Endothelial cell of umbilical vein (primary cell): ENCODE data around the gene FGF9. TPM values are rescaled to one million over a fixed set of nuclear protein-coding genes. Genes with fewer than 3 reads are reported as not detected.

Experiments used
- BruUV-seq: library from RNA; stranded (reverse); fragments of 400-500 nt; replicated peaks from 2 replicates; lab custom pipeline; 2021; lab: Mats Ljungman, UMichigan
- CTCF ChIA-PET: fragments of 300-600, 350-600 bp; sonication (Branson Sonifier 250); formaldehyde crosslinking; loops from one replicate; lab custom pipeline; 2021; ENCODE audit warnings: antibody characterized with exemption, inconsistent platforms; lab: Charles Lee
- POLR2A ChIA-PET: fragments of 300-600, 350-600 bp; sonication (Branson Sonifier 250); formaldehyde crosslinking; loops from one replicate; lab custom pipeline; 2021; ENCODE audit warnings: antibody characterized with exemption, inconsistent platforms; lab: Charles Lee
- DNase-seq: peaks from one replicate; pipeline ENCODE4 v3.0.0-alpha.2; 2011; ENCODE audit warnings: low read depth, low spot score
- FAIRE-seq: peaks from 2 replicates; lab custom pipeline; 2011; peaks lifted over from hg19 to GRCh38; lab: Jason Lieb, UNC
- H2AFZ ChIP-seq: 2 replicates; pipeline ENCODE4 v1.6.0; 2012; ENCODE audit warnings: low read depth, low read length, control low read depth, inconsistent platforms
- H3K27ac ChIP-seq: 2 replicates; pipeline ENCODE4 v1.5.1; 2011; ENCODE audit warnings: low read depth, mild to moderate bottlenecking, control low read depth, low read length, moderate library complexity; ENCODE audit not compliant: insufficient read depth
- H3K27me3 ChIP-seq, 2 experiments: 2 replicates each; pipeline versions ENCODE4 v1.6.0 to v1.6.1; 2011; ENCODE audit warnings: low read length in 2 of 2, mixed read lengths in 1 of 2; ENCODE audit not compliant: control insufficient read depth in 2 of 2, insufficient read depth in 2 of 2
- H3K36me3 ChIP-seq, 2 experiments: 2 replicates in 1 of 2; 3 replicates in 1 of 2; pipeline ENCODE4 v1.5.1; 2011; ENCODE audit warnings: low read length in 2 of 2, mild to moderate bottlenecking in 1 of 2, moderate library complexity in 1 of 2; ENCODE audit not compliant: control insufficient read depth in 2 of 2, insufficient read depth in 2 of 2; ENCODE audit errors: extremely low read depth in 1 of 2
- H3K4me1 ChIP-seq: 3 replicates; pipeline ENCODE4 v1.5.1; 2011; ENCODE audit warnings: mild to moderate bottlenecking, low read length; ENCODE audit not compliant: control insufficient read depth, insufficient read depth; ENCODE audit errors: extremely low read depth
- H3K4me2 ChIP-seq: 2 replicates; pipeline ENCODE4 v1.6.1; 2011; ENCODE audit warnings: low read length, control low read depth, mixed read lengths; ENCODE audit not compliant: insufficient read depth
- H3K4me3 ChIP-seq, 3 experiments: fragments of 200-600 bp in 1 of 3; sonication (generic), shearing (Covaris generic) in 1 of 3; replicated peaks in 1 of 3; 2 replicates each; pipeline ENCODE4 v1.5.1; 2011 to 2016; ENCODE audit warnings: control low read depth in 3 of 3, low read length in 3 of 3, mild to moderate bottlenecking in 2 of 3, inconsistent platforms in 1 of 3, low read depth in 1 of 3, moderate library complexity in 1 of 3; ENCODE audit not compliant: insufficient read depth in 1 of 3
- H3K79me2 ChIP-seq: 2 replicates; pipeline ENCODE4 v1.6.0; 2012; ENCODE audit warnings: low read length, inconsistent platforms; ENCODE audit not compliant: control insufficient read depth, insufficient read depth
- H3K9ac ChIP-seq: replicated peaks from 2 replicates; pipeline ENCODE3; 2011; ENCODE audit warnings: low read length, control low read depth; ENCODE audit not compliant: insufficient read depth; ENCODE audit errors: extremely low read depth
- H3K9me1 ChIP-seq: replicated peaks from 3 replicates; pipeline ENCODE4 v1.6.0; 2011; ENCODE audit warnings: mild to moderate bottlenecking, low read length; ENCODE audit not compliant: control insufficient read depth, insufficient read depth; ENCODE audit errors: extremely low read depth
- H3K9me3 ChIP-seq: replicated peaks from 2 replicates; pipeline ENCODE4 v1.5.1; 2012; ENCODE audit warnings: low read length, inconsistent platforms; ENCODE audit not compliant: control insufficient read depth, insufficient read depth
- H4K20me1 ChIP-seq: replicated peaks from 2 replicates; pipeline ENCODE3; 2011; ENCODE audit warnings: mild to moderate bottlenecking, low read length; ENCODE audit not compliant: control insufficient read depth, insufficient read depth; ENCODE audit errors: extremely low read depth
- CTCF ChIP-seq, 2 donors: IDR thresholded peaks; 1 replicate in 1 of 2; 2 replicates in 1 of 2; pipeline ENCODE4 v1.5.1; 2011; ENCODE audit warnings: low read length in 2 of 2, mild to moderate bottlenecking in 2 of 2, moderate library complexity in 2 of 2, control low read depth in 1 of 2, inconsistent platforms in 1 of 2, low read depth in 1 of 2; ENCODE audit not compliant: insufficient read depth in 1 of 2; ENCODE audit errors: extremely low read depth in 1 of 2
- EZH2 ChIP-seq: IDR thresholded peaks from 2 replicates; pipeline ENCODE4 v1.6.1; 2012; ENCODE audit warnings: borderline replicate concordance, low read depth, mild to moderate bottlenecking, moderate library complexity, low read length, inconsistent platforms; ENCODE audit not compliant: severe bottlenecking
- FOS ChIP-seq: IDR thresholded peaks from 2 replicates; pipeline ENCODE4 v1.6.1; 2011; ENCODE audit warnings: mild to moderate bottlenecking, low read length, moderate library complexity, borderline replicate concordance; ENCODE audit not compliant: insufficient read depth
- GATA2 ChIP-seq: IDR thresholded peaks from 2 replicates; pipeline ENCODE4 v1.7.0; 2011; ENCODE audit warnings: low read depth, mild to moderate bottlenecking, moderate library complexity, mixed read lengths, low read length; ENCODE audit not compliant: insufficient read length, insufficient read depth
- JUN ChIP-seq: IDR thresholded peaks from 2 replicates; pipeline ENCODE4 v1.6.1; 2011; ENCODE audit warnings: borderline replicate concordance, low read depth; ENCODE audit not compliant: insufficient read length, insufficient read depth
- MAX ChIP-seq: IDR thresholded peaks from 2 replicates; pipeline ENCODE4 v1.6.1; 2011; ENCODE audit not compliant: insufficient read depth, insufficient read length
- MYC ChIP-seq: IDR thresholded peaks from one replicate; pipeline ENCODE4 v1.6.1; 2011; ENCODE audit warnings: mild to moderate bottlenecking, low read depth, low read length
- POLR2A ChIP-seq: IDR thresholded peaks from 2 replicates; pipeline ENCODE4 v1.6.1; 2012; ENCODE audit warnings: low read depth, mild to moderate bottlenecking, control low read depth, low read length
- POLR2AphosphoS5 ChIP-seq: IDR thresholded peaks from 2 replicates; pipeline ENCODE4 v1.6.1; 2012; ENCODE audit warnings: low read depth, mild to moderate bottlenecking, control low read depth, low read length, moderate library complexity; ENCODE audit not compliant: insufficient read depth
- dilution Hi-C: fragments of 300-500 bp; cut with MboI; formaldehyde crosslinking; loops from one replicate; pipeline ENCODE4 v1.15.0; 2019; ENCODE audit warnings: low sequenced_read_pairs; ENCODE audit not compliant: extremely low pct_ligation_motif_present
- intact Hi-C: fragments of 100-400 bp; cut with micrococcal nuclease; formaldehyde crosslinking; loops from one replicate; pipeline ENCODE4 v1.10.0; 2022
- polyA plus RNA-seq, 4 experiments: library from polyadenylated mRNA; depleted of rRNA in 3 of 4; stranded (reverse) in 3 of 4; unstranded in 1 of 4; fragments of >200 nt; gene quantifications; 2 replicates each; pipeline versions ENCODE4 v1.2.1 to v1.2.3, GENCODE V29; 2011 to 2012; ENCODE audit warnings: missing spikeins in 1 of 4
- total RNA-seq: library from RNA; stranded (reverse); gene quantifications from 2 replicates; pipeline ENCODE4 v1.2.3, GENCODE V29; 2021

The FGF9 gene
- total and polyA plus RNA-seq, 2 donors (not counting 3 experiments of a cell fraction or from before 2014, with no cell fraction given): not detected

- no peak overlapping the region for H2AFZ ChIP-seq
- TF ChIP-seq MAX (no peak), MYC (no peak), GATA2 (no peak)
- H3K4me1 ChIP-seq: no peaks in the 10 kb centered on the region
- no peaks in the 10 kb centered on the region for H3K36me3 ChIP-seq
- no peak for DNase-seq
- BruUV-seq: no TSS peak
- no peak overlapping the region for H3K9ac ChIP-seq
- intact Hi-C loops (no loop called here), dilution Hi-C loops (no loop called here)
- no peaks in the 10 kb centered on the region for H3K9me1 ChIP-seq
- H3K4me3 ChIP-seq: no peak overlapping the region
- FAIRE-seq: no peak
- H3K4me2 ChIP-seq: no peak overlapping the region
- no peaks in the 10 kb centered on the region for H3K27me3 ChIP-seq
- H3K27ac ChIP-seq: no peak overlapping the region
- ChIA-PET POLR2A (no interaction called here), CTCF (no interaction called here)
- no peaks in the 10 kb centered on the region for H3K79me2 ChIP-seq
- H4K20me1 ChIP-seq: no peaks in the 10 kb centered on the region
- H3K9me3 ChIP-seq: no peaks in the 10 kb centered on the region
Observed at GRCh38 chr13:21717817-21718216, 46.9 kb downstream of the FGF9 start.

- Histone ChIP-seq H3K4me1 (no peaks in the 10 kb centered on the region), H3K4me2 (no peak overlapping the region), H3K9me3 (peaks cover 4% of the 10 kb centered on the region), H3K36me3 (no peaks in the 10 kb centered on the region), H2AFZ (no peak overlapping the region), H3K9me1 (no peaks in the 10 kb centered on the region), H3K27me3 (no peaks in the 10 kb centered on the region), H3K9ac (no peak overlapping the region), H3K4me3 (no peak overlapping the region), H4K20me1 (no peaks in the 10 kb centered on the region), H3K27ac (no peak overlapping the region), H3K79me2 (no peaks in the 10 kb centered on the region)
- dilution Hi-C loops: no loop called here
- ChIA-PET CTCF (no interaction called here), POLR2A (no interaction called here)
- TF ChIP-seq EZH2 (no peak), CTCF (IDR thresholded peaks at IDR 0.05; ENCODE audit: extremely low read depth in 1 of 2, insufficient read depth in 1 of 2, low read depth in 1 of 2, low read length in 2 of 2) (no peak), GATA2 (no peak), POLR2A (no peak), MYC (no peak), JUN (no peak), FOS (no peak), MAX (no peak), POLR2AphosphoS5 (no peak)
- intact Hi-C loops: no loop called here
- BruUV-seq: no TSS peak
- FAIRE-seq (no peak), DNase-seq (no peak)
Observed at GRCh38 chr13:21719463-21719862, 48.6 kb downstream of the FGF9 start.
